ENCODE data around the gene PITPNB. TPM values are rescaled to one million over a fixed set of nuclear protein-coding genes. Genes with fewer than 3 reads are reported as not detected.

PITPNB gene
- total RNA-seq, 2 donors from 2014 or later, result 105 to 123 TPM

DNA sequence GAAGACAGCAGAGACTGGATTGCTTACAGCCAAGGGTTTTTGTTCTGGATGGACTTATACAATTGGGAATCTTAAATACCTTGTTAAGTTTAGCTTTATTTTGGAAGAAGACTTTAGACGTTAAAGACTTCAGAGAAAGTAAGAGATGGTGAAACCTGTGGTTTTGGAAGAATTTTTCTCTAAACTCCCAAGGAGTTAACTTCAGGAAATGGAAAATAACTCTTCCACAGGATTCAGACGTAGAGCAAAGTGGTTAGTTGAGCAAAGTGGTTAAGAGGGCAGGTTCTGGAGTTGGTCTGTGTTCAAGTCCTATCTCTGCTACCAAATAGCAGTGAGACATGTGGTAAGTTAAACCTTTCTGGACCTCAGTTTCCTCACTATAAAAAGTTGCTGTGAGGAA lies 12.8 kb downstream of the PITPNB start:
- DNase-seq (ENCODE audit: low spot score), result no peak
- Mint-ChIP-seq H3K27ac (no peak overlapping the region), H3K4me3 (no peak overlapping the region), H3K36me3 (peaks cover 35% of the 10 kb centered on the region), H3K27me3 (no peaks in the 10 kb centered on the region), H3K9me3 (no peaks in the 10 kb centered on the region), H3K4me1 (ENCODE audit: low read depth in 2 of 2) (peaks cover 23 to 37% of the 10 kb centered on the region in 2 donors)
- no peak for ATAC-seq

DNA sequence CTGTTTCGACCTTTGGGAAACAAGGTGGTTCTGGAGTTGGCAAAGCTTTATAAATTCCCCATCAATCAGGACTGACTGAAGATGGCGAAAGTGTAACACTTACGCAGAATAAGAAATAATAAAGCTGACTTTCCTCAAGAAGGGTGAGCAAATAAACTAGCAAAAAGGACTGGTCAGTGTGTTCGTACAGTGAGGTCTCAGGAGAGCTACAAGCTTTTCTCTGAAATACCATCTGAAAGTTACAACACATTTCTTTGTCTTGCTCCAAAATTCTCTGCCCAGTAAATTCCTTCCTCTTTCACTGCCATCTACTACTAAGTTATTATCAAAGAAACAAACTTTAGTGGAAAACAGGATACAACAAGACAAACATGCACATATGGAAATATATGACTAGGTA lies 13.4 kb downstream of the PITPNB start:
- ATAC-seq (no peak), DNase-seq (ENCODE audit: low spot score) (no peak)
- Mint-ChIP-seq H3K4me3 (no peak overlapping the region), H3K9me3 (no peaks in the 10 kb centered on the region), H3K36me3 (peaks cover 31% of the 10 kb centered on the region), H3K27ac (no peak overlapping the region), H3K4me1 (ENCODE audit: low read depth in 2 of 2) (peaks cover 29 to 37% of the 10 kb centered on the region in 2 donors), H3K27me3 (no peaks in the 10 kb centered on the region)

DNA sequence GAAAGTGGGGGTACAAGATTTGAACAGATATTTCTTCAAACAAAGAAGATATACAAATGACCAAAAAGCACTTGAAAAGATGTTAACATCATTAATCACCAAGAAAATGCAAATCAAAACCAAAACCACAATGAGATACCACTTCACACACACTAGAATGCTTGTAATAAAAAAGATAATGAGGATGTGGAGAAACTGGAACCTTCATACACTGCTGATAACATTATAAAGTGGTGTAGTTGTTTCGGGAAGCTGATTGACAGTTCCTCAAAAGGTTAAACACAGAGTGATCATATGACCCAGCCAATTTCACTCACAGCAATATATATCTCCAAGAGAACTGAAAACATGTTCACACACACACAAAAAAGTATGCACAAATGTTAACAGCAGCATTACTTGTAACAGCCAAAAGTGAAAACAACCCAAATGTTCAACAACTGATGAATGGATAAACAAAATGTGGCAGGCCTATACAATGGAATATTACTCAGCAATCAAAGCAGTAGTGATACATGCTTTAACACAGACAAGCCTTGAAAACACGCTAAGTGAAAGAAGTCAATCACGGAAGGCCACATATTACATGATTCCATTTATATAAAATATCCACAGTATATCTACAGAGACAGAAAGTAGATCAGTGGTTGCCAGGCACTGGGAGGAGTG lies 15.1 kb downstream of the PITPNB start:
- ATAC-seq, result peak in 1 of 2 donors; percentile 57
- peaks cover 26% of the 10 kb centered on the region for H3K36me3 Mint-ChIP-seq
- peaks cover 29 to 37% of the 10 kb centered on the region in 2 donors for H3K4me1 Mint-ChIP-seq (ENCODE audit: low read depth in 2 of 2)
- no peak overlapping the region for H3K4me3 Mint-ChIP-seq
- no peaks in the 10 kb centered on the region for H3K27me3 Mint-ChIP-seq
- no peaks in the 10 kb centered on the region for H3K9me3 Mint-ChIP-seq
- peak overlapping the region; percentile 8 to 56 for H3K27ac Mint-ChIP-seq
- no peak for DNase-seq (ENCODE audit: low spot score)

DNA sequence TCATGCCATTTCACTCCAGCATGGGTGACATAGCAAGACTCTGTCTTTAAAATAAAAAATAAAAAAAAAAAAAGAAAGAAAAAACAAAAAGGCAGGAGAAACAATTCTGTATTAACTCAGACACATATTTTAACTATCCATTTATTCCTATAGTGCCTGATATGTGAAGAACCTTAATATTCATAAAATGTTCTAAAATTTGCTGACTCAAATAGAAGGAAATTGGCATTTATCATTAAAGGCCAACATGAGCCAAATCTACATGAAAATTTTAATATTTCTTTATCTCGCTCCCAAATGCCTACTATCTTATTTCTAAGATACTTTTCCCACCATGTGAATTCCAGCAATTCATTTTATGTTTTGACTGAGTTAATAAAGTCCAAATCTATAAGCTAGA lies 18.9 kb downstream of the PITPNB start:
- H3K9me3 Mint-ChIP-seq, result no peaks in the 10 kb centered on the region
- no peak for DNase-seq (ENCODE audit: low spot score)
- H3K4me3 Mint-ChIP-seq, result no peak overlapping the region
- peaks cover 18 to 21% of the 10 kb centered on the region in 2 donors for H3K4me1 Mint-ChIP-seq (ENCODE audit: low read depth in 2 of 2)
- no peak for ATAC-seq
- H3K36me3 Mint-ChIP-seq, result peaks cover 23% of the 10 kb centered on the region
- no peak overlapping the region for H3K27ac Mint-ChIP-seq
- no peaks in the 10 kb centered on the region for H3K27me3 Mint-ChIP-seq

DNA sequence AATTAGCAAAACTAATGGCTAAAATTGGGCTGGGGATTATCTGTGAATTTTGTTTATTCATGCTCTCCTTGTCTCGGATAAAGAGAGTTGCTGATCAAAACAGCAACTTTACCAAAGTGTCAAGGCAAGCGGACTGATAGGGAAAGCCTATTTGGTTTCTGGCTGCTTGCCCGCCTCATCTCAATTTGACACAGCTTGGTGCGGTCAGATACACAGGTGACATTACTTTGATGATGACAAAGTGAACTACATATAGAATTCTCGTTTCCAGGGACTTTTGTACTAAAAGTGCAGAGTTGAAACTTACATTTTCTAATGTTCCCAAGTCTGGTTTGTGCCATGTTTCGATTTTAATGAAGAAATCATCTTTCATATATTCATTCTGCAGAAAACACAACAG lies 22.8 kb downstream of the PITPNB start:
- Mint-ChIP-seq H3K27ac (no peak overlapping the region), H3K27me3 (no peaks in the 10 kb centered on the region), H3K4me1 (ENCODE audit: low read depth in 2 of 2) (peaks cover 0 to 16% of the 10 kb centered on the region in 2 donors), H3K9me3 (no peaks in the 10 kb centered on the region), H3K4me3 (no peak overlapping the region), H3K36me3 (peaks cover 33% of the 10 kb centered on the region)
- DNase-seq (ENCODE audit: low spot score) (no peak), ATAC-seq (no peak)

DNA sequence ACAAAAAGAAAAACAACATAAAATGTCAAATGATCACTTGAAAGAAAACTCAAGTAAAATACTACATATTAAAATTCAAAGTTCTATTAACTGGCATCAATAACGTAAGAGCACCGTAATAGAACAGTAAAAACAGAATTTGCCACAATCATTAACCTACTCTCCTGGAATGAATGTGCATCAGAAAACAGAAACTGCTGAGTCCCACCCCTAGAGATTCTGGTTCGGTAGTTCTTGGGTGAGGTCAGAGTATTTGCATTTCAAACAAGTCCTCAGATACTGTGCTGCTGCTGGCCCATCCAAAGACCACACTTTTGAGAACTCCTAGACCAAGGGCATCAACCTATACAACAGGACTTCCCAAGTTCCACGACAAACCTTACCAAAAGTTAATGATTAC lies 23.5 kb downstream of the PITPNB start:
- H3K4me1 Mint-ChIP-seq (ENCODE audit: low read depth in 2 of 2), result peaks cover 0 to 10% of the 10 kb centered on the region in 2 donors
- no peaks in the 10 kb centered on the region for H3K27me3 Mint-ChIP-seq
- DNase-seq (ENCODE audit: low spot score) (no peak), ATAC-seq (no peak)
- H3K4me3 Mint-ChIP-seq, result no peak overlapping the region
- peaks cover 33% of the 10 kb centered on the region for H3K36me3 Mint-ChIP-seq
- no peak overlapping the region for H3K27ac Mint-ChIP-seq
- no peaks in the 10 kb centered on the region for H3K9me3 Mint-ChIP-seq

DNA sequence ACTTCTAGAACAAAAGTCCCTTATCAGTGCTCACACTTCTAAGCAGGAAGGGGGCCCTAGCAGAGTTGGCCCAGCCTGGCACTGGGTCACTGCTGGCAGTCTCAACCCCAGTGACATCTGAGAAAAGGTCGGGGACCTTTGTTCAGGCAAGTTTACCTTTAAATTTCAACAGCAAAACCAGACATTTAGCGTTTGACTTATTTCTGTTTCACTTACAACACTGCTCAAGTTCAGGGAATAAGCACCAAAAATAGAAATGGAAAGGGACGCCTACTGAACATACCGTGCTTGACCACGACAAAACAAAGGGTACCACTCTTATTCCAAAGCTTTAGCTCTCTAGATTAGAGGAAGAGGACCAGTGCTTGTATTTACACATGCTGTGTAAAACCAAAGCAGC lies 26.2 kb downstream of the PITPNB start:
- H3K27ac Mint-ChIP-seq, result no peak overlapping the region
- peaks cover 3 to 12% of the 10 kb centered on the region in 2 donors for H3K4me1 Mint-ChIP-seq (ENCODE audit: low read depth in 2 of 2)
- no peak for ATAC-seq
- no peak for DNase-seq (ENCODE audit: low spot score)
- no peaks in the 10 kb centered on the region for H3K9me3 Mint-ChIP-seq
- peaks cover 40% of the 10 kb centered on the region for H3K36me3 Mint-ChIP-seq
- no peaks in the 10 kb centered on the region for H3K27me3 Mint-ChIP-seq
- no peak overlapping the region for H3K4me3 Mint-ChIP-seq

DNA sequence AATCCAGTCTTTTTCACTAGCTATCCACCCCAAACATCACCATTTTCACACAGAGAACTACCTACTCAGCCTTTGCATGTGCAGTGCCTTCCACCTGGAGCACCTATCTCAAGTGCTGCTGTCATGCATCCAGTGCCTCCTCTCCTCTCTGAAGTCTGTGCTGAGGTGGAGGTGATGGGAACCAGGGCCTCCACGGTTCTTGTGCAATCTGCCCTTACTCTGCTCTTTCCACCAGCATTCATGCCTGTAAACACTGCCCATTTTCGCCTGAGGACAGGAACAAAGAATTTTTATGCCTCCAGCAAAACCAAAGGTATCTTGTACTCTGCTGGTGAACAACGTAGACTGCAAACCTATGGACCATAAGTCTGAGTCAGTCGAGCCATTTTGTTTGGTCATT lies 27.0 kb downstream of the PITPNB start:
- Mint-ChIP-seq H3K27ac (no peak overlapping the region), H3K27me3 (no peaks in the 10 kb centered on the region), H3K9me3 (no peaks in the 10 kb centered on the region), H3K4me1 (ENCODE audit: low read depth in 2 of 2) (peaks cover 6 to 12% of the 10 kb centered on the region in 2 donors), H3K36me3 (peaks cover 41% of the 10 kb centered on the region), H3K4me3 (no peak overlapping the region)
- ATAC-seq (no peak), DNase-seq (ENCODE audit: low spot score) (no peak)

DNA sequence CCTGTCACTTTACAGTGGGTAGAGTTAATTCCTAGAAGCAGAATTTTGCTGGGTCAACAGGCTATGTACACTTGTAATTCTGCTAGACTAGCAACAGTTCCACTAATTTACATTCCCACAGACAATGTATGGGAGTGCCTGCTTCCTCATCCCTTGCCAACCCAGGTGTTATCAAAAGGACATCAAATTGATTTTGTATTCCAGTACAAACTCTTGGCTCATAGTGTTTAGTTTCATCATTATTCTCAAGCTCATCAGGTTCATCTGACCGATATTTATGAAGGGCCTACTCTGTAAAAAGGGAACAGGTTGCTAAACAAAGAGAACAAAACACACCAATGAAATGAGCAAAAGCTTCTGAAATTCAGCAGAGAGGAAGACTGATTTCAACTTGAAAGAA lies 30.7 kb downstream of the PITPNB start:
- Mint-ChIP-seq H3K27ac (no peak overlapping the region), H3K9me3 (no peaks in the 10 kb centered on the region), H3K36me3 (peaks cover 35% of the 10 kb centered on the region), H3K4me3 (no peak overlapping the region), H3K4me1 (ENCODE audit: low read depth in 2 of 2) (peaks cover 6 to 14% of the 10 kb centered on the region in 2 donors), H3K27me3 (no peaks in the 10 kb centered on the region)
- no peak for DNase-seq (ENCODE audit: low spot score)
- no peak for ATAC-seq

DNA sequence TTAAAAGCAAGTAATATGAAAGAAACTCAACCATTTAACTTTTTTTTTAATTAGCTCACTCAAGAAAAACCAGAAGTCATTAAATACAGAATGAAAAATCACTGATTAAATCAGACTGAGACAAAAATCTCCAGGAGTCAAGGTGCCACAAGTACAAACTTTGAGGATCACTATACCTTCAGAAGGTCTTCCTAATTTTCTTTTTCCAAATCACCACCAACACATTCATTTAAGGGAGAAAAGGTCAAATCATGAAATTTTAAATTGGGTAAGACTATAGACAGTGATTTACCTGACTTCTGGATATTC lies 32.3 kb downstream of the PITPNB start:
- H3K4me1 Mint-ChIP-seq (ENCODE audit: low read depth in 2 of 2), result peaks cover 6% of the 10 kb centered on the region in 2 donors
- no peak for ATAC-seq
- H3K27me3 Mint-ChIP-seq, result no peaks in the 10 kb centered on the region
- no peak for DNase-seq (ENCODE audit: low spot score)
- H3K4me3 Mint-ChIP-seq, result no peak overlapping the region
- peaks cover 21% of the 10 kb centered on the region for H3K36me3 Mint-ChIP-seq
- no peaks in the 10 kb centered on the region for H3K9me3 Mint-ChIP-seq
- no peak overlapping the region for H3K27ac Mint-ChIP-seq

DNA sequence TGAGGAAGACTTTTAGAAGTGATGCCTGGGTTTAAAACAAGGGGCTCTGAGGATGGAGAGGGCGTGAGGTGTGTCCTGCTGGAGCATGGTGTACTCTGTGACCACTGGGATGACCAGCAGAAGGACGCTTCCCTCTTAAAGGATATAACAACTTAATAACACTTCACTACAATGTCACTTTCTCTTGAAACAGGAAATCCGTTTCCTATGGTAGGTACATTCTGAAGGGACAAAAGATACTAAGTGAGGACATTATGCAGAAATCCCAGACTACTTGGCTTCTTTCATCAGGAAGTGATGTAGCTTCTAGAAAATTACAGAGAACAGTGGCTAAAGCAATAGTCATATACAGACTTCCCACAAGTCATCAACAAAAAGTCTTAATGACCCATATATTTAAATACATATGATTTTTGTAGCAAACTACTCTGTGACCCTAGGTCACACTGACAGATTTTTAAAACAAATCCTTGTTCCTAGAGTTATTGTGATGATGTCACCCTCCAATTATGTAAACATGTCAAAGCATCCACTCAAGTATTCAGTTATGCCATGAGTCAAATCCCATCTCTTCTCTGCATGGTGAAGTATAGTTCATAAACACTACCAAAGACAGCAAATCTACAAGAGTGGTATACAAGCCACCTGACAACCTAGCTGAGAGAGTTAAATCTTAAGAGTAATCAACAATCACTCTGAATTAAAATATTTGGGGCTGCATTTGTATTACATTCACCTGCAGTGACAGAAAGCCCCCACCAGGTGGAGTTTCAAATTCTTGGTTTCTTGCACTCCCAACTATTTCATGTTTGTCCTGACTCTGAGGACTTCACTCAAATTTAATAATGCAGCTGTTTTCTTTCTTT lies 32.8 kb downstream of the PITPNB start:
- H3K27ac Mint-ChIP-seq, result no peak overlapping the region
- ATAC-seq (no peak), DNase-seq (ENCODE audit: low spot score) (no peak)

DNA sequence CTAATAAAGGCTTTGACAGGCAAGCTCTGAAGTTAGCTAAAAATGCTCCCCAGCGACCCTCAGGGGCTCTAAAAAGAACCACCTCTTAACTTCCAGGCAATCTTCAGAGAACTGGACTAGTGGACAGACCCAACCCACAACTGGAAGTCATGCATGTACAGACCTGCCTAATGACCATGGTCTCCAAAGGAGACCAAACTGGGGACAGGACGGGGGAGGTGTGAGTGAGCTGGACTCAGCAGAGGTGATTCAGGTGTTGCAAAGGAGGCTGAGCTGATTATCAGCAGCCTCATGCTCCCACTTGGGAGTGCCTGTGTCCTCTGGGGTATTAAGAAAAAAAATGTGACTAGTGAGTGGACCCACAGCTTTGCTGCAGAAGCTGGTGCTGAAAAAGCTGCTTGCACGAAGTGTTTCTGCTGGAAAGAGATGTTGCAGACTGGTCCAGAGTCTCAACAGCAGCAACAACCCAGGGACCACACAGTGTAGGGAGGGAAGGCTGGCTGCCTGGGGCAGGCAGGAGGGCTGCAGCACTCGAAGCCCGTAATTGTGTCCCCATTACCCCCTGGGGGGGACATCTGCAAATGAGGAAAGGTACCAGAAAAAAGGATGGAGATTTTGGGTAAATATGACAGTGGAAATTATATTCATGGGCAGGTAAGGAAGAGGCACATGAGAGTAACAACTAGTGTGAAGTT lies 35.3 kb downstream of the PITPNB start:
- Mint-ChIP-seq H3K36me3 (peaks cover 18% of the 10 kb centered on the region), H3K27ac (no peak overlapping the region), H3K4me1 (ENCODE audit: low read depth in 2 of 2) (peaks cover 9 to 11% of the 10 kb centered on the region in 2 donors), H3K27me3 (no peaks in the 10 kb centered on the region), H3K9me3 (no peaks in the 10 kb centered on the region), H3K4me3 (no peak overlapping the region)
- DNase-seq (ENCODE audit: low spot score), result no peak
- no peak for ATAC-seq

More for the DNA sequence above, 32.8 kb downstream of the PITPNB start:
- Mint-ChIP-seq H3K4me1 (ENCODE audit: low read depth in 2 of 2) (peaks cover 6% of the 10 kb centered on the region in 2 donors), H3K27me3 (no peaks in the 10 kb centered on the region), H3K9me3 (no peaks in the 10 kb centered on the region), H3K36me3 (peaks cover 18% of the 10 kb centered on the region), H3K4me3 (no peak overlapping the region)

DNA sequence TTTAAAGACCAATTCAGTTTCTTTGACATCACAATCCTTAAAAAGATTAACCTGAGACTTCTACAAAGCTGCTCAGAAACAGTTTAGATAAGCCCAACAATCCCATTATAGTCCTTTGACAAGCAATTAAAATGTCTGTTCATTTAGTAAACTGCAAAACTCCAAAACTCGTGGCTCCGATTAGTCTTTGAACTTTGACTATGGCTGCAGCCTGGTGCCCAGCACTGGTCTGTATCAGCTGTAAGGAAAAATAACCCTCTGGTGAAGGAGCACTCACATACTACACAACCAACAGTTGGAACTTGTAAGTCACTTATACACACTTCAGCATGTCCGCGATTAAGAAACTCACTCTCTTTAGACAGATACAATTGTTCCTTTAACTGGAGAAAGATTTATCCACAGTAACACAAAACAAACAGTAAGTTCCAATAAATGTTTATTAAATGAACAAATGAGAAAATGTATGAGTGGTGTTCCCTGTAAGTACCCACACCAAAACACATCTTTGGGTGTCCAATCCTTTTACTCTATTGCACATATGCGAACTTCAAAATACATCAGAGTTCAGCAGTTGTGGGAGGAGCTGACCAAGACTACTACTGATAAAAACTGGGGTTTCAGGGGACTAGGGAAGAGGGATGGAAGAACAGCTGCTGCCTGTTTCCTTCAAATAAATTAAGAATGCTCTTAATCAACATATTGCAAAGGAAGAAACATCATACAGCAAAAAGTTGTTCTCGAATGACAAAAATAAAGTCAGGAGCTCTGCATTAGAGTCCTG lies 36.4 kb downstream of the PITPNB start:
- Mint-ChIP-seq H3K27ac (no peak overlapping the region), H3K4me1 (ENCODE audit: low read depth in 2 of 2) (peaks cover 6 to 7% of the 10 kb centered on the region in 2 donors), H3K36me3 (peaks cover 7% of the 10 kb centered on the region), H3K4me3 (no peak overlapping the region), H3K27me3 (no peaks in the 10 kb centered on the region), H3K9me3 (no peaks in the 10 kb centered on the region)
- DNase-seq (ENCODE audit: low spot score), result no peak
- ATAC-seq, result no peak
